OCI-M2 (cell line): ENCODE data around the gene USP17L11.
"Not testable (repeated sequence)": the region's sequence is repeated elsewhere in the genome, so short reads cannot be mapped to it uniquely, and the experiment has no call there.

Experiments used
- DNase-seq: peaks from one replicate; lab custom pipeline; 2025; ENCODE audit not compliant: unreplicated experiment; lab: John Stamatoyannopoulos, UW

USP17L11 gene, protein sequence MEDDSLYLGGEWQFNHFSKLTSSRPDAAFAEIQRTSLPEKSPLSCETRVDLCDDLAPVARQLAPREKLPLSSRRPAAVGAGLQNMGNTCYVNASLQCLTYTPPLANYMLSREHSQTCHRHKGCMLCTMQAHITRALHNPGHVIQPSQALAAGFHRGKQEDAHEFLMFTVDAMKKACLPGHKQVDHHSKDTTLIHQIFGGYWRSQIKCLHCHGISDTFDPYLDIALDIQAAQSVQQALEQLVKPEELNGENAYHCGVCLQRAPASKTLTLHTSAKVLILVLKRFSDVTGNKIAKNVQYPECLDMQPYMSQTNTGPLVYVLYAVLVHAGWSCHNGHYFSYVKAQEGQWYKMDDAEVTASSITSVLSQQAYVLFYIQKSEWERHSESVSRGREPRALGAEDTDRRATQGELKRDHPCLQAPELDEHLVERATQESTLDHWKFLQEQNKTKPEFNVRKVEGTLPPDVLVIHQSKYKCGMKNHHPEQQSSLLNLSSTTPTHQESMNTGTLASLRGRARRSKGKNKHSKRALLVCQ

DNA sequence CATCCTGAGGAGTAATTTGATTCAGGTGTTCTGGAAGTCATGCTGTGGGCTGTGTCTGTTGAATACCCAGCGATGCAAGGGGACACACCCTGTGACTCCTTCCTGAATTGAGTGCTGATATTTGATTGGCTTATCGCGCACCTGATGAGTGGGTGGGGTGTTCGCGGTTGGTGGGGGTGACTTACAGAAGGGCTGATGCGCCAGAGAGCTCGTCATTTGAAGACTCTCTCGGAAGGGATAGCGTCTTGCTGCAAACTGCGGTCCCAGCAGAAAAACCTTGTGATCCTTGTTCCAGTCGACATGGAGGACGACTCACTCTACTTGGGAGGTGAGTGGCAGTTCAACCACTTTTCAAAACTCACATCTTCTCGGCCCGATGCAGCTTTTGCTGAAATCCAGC is at the start of gene USP17L11:
Gene USP17L11, plus strand, starts transcription at position 301 of the 400 bp plus-strand sequence. Its CDS starts 0 bp downstream, at position 301.
- DNase-seq = not testable (repeated sequence)

DNA sequence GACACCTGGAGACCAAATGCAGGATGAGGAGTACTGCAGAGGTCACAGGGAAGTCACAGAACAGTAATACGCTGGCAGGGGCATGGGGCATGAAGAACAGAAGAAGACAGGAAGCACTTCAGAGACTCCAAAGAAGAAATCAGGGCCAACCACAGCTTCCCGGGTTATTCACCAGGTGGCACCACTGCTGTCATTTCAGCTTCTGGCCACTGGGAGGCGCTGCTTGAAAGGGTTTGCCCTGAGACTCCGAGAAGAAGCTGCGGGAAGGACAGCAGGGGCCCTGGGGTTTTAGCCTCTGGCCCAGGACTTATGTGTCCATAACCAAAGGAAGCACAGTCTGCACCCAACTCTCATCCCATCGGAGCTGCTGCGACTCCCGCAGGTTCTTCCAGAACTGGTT is 49.2 kb upstream of the USP17L11 start:
- not testable (repeated sequence) for DNase-seq

DNA sequence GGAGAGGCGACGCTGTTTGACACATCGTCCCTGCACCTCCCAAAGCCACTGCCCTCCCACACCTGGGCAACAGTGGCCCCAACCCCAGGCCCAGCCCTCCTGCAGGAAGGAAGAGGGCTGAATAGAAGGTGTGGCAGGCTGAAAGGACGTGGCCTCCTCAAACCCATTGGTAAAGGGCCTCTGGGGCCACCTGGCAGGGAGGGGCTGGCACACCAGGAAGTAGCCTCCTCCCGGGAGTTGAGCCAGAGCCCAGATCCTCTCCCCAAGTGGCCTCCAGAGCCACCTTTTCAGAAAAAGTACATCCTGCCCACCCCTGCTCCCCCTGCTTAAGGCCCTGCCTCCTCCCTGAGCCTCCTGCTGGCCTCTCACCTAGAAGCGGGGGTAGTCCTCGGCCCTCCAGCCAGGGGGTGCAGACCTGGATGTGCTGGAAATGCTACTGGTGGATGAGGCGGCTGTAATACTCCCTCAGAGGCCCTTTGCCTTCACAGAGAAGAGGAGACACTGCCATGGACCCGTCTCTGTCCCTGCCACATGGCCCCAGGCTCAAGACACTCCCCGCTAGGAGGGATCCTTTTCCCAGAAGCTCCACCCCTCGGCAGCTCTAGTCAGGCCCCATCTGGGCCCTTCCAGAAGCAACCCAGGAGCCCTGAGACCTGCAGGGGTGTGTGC is 45.3 kb upstream of the USP17L11 start, which contains the start of gene FAM90A26:
Gene FAM90A26, plus strand, starts transcription at position 619 of the 669 bp plus-strand sequence. CDS start 2,764 bp downstream, outside the sequence.
- DNase-seq = not testable (repeated sequence)

DNA sequence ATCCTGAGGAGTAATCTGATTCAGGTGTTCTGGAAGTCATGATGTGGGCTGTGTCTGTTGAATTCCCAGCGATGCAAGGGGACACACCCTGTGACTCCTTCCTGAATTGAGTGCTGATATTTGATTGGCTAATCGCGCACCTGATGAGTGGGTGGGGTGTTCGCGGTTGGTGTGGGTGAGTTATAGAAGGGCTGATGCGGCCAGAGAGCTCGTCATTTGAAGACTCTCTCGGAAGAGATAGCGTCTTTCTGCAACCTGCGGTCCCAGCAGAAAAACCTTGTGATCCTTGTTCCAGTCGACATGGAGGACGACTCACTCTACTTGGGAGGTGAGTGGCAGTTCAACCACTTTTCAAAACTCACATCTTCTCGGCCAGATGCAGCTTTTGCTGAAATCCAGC is 4.8 kb upstream of the USP17L11 start, which contains the start of gene USP17L10:
Gene USP17L10, plus strand, starts transcription at position 301 of the 400 bp plus-strand sequence. Its CDS starts 0 bp downstream, at position 301.
- not testable (repeated sequence) for DNase-seq

DNA sequence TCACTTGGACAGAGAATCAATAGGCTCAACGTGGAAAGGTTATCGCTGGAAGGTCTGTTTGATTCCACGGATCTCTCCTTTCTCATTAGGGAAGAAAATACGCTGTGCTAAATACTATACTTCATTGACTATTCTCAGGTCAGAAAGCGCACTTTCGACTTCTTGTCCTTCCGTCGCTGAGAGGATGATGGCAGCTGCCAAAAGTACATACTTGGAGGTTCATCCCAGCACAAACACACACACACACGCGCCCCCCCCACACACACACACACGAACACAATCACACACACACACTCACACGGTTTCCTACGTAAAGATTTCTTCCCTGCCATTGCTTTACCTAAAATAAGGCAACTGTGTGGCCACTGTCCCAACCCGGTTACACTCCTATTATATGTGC is 504 bp upstream of the USP17L11 start:
- DNase-seq = not testable (repeated sequence)

DNA sequence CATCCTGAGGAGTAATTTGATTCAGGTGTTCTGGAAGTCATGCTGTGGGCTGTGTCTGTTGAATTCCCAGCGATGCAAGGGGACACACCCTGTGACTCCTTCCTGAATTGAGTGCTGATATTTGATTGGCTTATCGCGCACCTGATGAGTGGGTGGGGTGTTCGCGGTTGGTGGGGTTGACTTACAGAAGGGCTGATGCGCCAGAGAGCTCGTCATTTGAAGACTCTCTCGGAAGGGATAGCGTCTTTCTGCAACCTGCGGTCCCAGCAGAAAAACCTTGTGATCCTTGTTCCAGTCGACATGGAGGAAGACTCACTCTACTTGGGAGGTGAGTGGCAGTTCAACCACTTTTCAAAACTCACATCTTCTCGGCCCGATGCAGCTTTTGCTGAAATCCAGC is 4.6 kb downstream of the USP17L11 start, which contains the start of gene USP17L12:
Gene USP17L12, plus strand, starts transcription at position 301 of the 400 bp plus-strand sequence. Its CDS starts 0 bp downstream, at position 301.
- DNase-seq = not testable (repeated sequence)

DNA sequence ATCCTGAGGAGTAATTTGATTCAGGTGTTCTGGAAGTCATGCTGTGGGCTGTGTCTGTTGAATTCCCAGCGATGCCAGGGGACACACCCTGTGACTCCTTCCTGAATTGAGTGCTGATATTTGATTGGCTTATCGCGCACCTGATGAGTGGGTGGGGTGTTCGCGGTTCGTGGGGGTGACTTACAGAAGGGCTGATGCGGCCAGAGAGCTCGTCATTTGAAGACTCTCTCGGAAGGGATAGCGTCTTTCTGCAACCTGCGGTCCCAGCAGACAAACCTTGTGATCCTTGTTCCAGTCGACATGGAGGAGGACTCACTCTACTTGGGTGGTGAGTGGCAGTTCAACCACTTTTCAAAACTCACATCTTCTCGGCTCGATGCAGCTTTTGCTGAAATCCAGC is 9.4 kb downstream of the USP17L11 start, which contains the start of gene USP17L13:
Gene USP17L13, plus strand, starts transcription at position 301 of the 400 bp plus-strand sequence. Its CDS starts 0 bp downstream, at position 301.
- not testable (repeated sequence) for DNase-seq

DNA sequence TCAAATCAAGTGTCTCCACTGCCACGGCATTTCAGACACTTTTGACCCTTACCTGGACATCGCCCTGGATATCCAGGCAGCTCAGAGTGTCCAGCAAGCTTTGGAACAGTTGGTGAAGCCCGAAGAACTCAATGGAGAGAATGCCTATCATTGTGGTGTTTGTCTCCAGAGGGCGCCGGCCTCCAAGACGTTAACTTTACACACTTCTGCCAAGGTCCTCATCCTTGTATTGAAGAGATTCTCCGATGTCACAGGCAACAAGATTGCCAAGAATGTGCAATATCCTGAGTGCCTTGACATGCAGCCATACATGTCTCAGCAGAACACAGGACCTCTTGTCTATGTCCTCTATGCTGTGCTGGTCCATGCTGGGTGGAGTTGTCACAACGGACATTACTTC is 15.0 kb downstream of the USP17L11 start:
- DNase-seq = not testable (repeated sequence)

DNA sequence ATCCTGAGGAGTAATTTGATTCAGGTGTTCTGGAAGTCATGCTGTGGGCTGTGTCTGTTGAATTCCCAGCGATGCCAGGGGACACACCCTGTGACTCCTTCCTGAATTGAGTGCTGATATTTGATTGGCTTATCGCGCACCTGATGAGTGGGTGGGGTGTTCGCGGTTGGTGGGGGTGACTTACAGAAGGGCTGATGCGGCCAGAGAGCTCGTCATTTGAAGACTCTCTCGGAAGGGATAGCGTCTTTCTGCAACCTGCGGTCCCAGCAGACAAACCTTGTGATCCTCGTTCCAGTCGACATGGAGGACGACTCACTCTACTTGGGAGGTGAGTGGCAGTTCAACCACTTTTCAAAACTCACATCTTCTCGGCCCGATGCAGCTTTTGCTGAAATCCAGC is 18.9 kb downstream of the USP17L11 start, which contains the start of gene USP17L15:
Gene USP17L15, plus strand, starts transcription at position 301 of the 400 bp plus-strand sequence. Its CDS starts 0 bp downstream, at position 301.
- not testable (repeated sequence) for DNase-seq

DNA sequence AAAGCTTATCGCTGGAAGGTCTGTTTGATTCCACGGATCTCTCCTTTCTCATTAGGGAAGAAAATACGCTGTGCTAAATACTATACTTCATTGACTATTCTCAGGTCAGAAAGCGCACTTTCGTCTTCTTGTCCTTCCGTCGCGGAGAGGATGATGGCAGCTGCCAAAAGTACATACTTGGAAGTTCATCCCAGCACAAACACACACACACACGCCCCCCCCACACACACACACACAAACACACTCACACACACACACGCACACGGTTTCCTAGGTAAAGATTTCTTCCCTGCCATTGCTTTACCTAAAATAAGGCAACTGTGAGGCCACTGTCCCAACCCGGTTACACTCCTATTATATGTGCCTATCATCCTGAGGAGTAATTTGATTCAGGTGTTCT is 23.3 kb downstream of the USP17L11 start:
- DNase-seq = not testable (repeated sequence)

DNA sequence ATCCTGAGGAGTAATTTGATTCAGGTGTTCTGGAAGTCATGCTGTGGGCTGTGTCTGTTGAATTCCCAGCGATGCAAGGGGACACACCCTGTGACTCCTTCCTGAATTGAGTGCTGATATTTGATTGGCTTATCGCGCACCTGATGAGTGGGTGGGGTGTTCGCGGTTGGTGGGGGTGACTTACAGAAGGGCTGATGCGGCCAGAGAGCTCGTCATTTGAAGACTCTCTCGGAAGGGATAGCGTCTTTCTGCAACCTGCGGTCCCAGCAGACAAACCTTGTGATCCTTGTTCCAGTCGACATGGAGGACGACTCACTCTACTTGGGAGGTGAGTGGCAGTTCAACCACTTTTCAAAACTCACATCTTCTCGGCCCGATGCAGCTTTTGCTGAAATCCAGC is 28.4 kb downstream of the USP17L11 start, which contains the start of gene USP17L17:
Gene USP17L17, plus strand, starts transcription at position 301 of the 400 bp plus-strand sequence. Its CDS starts 0 bp downstream, at position 301.
- not testable (repeated sequence) for DNase-seq

DNA sequence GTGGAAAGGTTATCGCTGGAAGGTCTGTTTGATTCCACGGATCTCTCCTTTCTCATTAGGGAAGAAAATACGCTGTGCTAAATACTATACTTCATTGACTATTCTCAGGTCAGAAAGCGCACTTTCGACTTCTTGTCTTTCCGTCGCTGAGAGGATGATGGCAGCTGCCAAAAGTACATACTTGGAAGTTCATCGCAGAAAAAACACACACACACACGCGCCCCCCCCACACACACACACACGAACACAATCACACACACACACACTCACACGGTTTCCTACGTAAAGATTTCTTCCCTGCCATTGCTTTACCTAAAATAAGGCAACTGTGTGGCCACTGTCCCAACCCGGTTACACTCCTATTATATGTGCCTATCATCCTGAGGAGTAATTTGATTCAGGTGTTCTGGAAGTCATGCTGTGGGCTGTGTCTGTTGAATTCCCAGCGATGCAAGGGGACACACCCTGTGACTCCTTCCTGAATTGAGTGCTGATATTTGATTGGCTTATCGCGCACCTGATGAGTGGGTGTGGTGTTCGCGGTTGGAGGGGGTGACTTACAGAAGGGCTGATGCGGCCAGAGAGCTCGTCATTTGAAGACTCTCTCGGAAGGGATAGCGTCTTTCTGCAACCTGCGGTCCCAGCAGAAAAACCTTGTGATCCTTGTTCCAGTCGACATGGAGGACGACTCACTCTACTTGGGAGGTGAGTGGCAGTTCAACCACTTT is 32.9 kb downstream of the USP17L11 start, which contains the start of gene USP17L18:
Gene USP17L18, plus strand, starts transcription at position 678 of the 728 bp plus-strand sequence. Its CDS starts 0 bp downstream, at position 678.
- not testable (repeated sequence) for DNase-seq

DNA sequence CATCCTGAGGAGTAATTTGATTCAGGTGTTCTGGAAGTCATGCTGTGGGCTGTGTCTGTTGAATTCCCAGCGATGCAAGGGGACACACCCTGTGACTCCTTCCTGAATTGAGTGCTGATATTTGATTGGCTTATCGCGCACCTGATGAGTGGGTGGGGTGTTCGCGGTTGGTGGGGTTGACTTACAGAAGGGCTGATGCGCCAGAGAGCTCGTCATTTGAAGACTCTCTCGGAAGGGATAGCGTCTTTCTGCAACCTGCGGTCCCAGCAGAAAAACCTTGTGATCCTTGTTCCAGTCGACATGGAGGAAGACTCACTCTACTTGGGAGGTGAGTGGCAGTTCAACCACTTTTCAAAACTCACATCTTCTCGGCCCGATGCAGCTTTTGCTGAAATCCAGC is 37.9 kb downstream of the USP17L11 start, which contains the start of gene USP17L19:
Gene USP17L19, plus strand, starts transcription at position 301 of the 400 bp plus-strand sequence. Its CDS starts 0 bp downstream, at position 301.
- not testable (repeated sequence) for DNase-seq

DNA sequence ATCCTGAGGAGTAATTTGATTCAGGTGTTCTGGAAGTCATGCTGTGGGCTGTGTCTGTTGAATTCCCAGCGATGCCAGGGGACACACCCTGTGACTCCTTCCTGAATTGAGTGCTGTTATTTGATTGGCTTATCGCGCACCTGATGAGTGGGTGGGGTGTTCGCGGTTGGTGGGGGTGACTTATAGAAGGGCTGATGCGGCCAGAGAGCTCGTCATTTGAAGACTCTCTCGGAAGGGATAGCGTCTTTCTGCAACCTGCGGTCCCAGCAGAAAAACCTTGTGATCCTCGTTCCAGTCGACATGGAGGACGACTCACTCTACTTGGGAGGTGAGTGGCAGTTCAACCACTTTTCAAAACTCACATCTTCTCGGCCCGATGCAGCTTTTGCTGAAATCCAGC is 42.6 kb downstream of the USP17L11 start, which contains the start of gene USP17L20:
Gene USP17L20, plus strand, starts transcription at position 301 of the 400 bp plus-strand sequence. Its CDS starts 0 bp downstream, at position 301.
- DNase-seq = not testable (repeated sequence)

DNA sequence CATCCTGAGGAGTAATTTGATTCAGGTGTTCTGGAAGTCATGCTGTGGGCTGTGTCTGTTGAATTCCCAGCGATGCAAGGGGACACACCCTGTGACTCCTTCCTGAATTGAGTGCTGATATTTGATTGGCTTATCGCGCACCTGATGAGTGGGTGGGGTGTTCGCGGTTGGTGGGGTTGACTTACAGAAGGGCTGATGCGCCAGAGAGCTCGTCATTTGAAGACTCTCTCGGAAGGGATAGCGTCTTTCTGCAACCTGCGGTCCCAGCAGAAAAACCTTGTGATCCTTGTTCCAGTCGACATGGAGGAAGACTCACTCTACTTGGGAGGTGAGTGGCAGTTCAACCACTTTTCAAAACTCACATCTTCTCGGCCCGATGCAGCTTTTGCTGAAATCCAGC is 47.4 kb downstream of the USP17L11 start, which contains the start of gene USP17L21:
Gene USP17L21, plus strand, starts transcription at position 301 of the 400 bp plus-strand sequence. Its CDS starts 0 bp downstream, at position 301.
- DNase-seq = not testable (repeated sequence)
